GM23338 (cell line): Measurements from ENCODE around the gene GJA3. TPM values are rescaled to one million over a fixed set of nuclear protein-coding genes. Genes with fewer than 3 reads are reported as not detected.

Experiments
- ATAC-seq: fragments of 200-7000 bp; cut with Tn5 transposase; 3 replicates; pipeline ENCODE4 v1.9.1; 2020
- DNase-seq: peaks from one replicate; pipeline ENCODE4 v3.0.0-alpha.2; 2015; ENCODE audit warnings: low spot score
- H2AFZ ChIP-seq: fragments of 200-600 bp; sonication (generic); 2 replicates; pipeline ENCODE4 v1.8.0; 2016; ENCODE audit warnings: antibody characterized with exemption, mild to moderate bottlenecking, moderate library complexity
- H3F3A ChIP-seq: fragments of 200-600 bp; sonication (generic); replicated peaks from 2 replicates; pipeline ENCODE4 v1.8.0; 2017; ENCODE audit warnings: antibody characterized with exemption, mixed run types, low read depth
- H3K27ac ChIP-seq: fragments of 200-600 bp; sonication (generic); 2 replicates; pipeline ENCODE4 v1.6.1; 2016; ENCODE audit warnings: low read depth
- H3K27me3 ChIP-seq: fragments of 200-600 bp; sonication (generic); 2 replicates; pipeline ENCODE4 v1.8.0; 2016; ENCODE audit warnings: mild to moderate bottlenecking, mixed run types, moderate library complexity; ENCODE audit not compliant: insufficient read depth
- H3K36me3 ChIP-seq: fragments of 200-600 bp; sonication (generic); 2 replicates; pipeline ENCODE4 v1.8.0; 2016; ENCODE audit warnings: mild to moderate bottlenecking; ENCODE audit not compliant: insufficient read depth
- H3K4me1 ChIP-seq: fragments of 200-600 bp; sonication (generic); 2 replicates; pipeline ENCODE4 v1.8.0; 2016; ENCODE audit warnings: mild to moderate bottlenecking, moderate library complexity; ENCODE audit not compliant: insufficient read depth
- H3K4me2 ChIP-seq: fragments of 200-600 bp; sonication (generic); 2 replicates; pipeline ENCODE4 v1.7.1; 2017; ENCODE audit warnings: mixed run types
- H3K4me3 ChIP-seq: fragments of 200-600 bp; sonication (generic); 2 replicates; pipeline ENCODE4 v1.6.1; 2016; ENCODE audit warnings: mixed run types
- H3K79me2 ChIP-seq: fragments of 200-600 bp; sonication (generic); replicated peaks from 2 replicates; pipeline ENCODE4 v1.8.0; 2017; ENCODE audit warnings: mild to moderate bottlenecking; ENCODE audit not compliant: insufficient read depth
- H3K9me2 ChIP-seq: fragments of 200-600 bp; sonication (generic); 2 replicates; pipeline ENCODE4 v1.8.0; 2017; ENCODE audit not compliant: insufficient read depth
- H4K20me1 ChIP-seq: fragments of 200-600 bp; sonication (generic); replicated peaks from 2 replicates; pipeline ENCODE4 v1.8.0; 2017; ENCODE audit warnings: mild to moderate bottlenecking; ENCODE audit not compliant: insufficient read depth
- H3K27ac Mint-ChIP-seq: 2 replicates; pipeline ENCODE4 v1.8.0; 2020; ENCODE audit warnings: inconsistent platforms, mild to moderate bottlenecking, moderate library complexity, mixed read lengths
- H3K27me3 Mint-ChIP-seq: 3 replicates; pipeline ENCODE4 v1.8.0; 2022; ENCODE audit warnings: low read depth, mild to moderate bottlenecking, moderate library complexity, mixed read lengths, inconsistent platforms; ENCODE audit not compliant: insufficient read depth, poor library complexity
- H3K36me3 Mint-ChIP-seq: 3 replicates; pipeline ENCODE4 v1.8.0; 2021; ENCODE audit warnings: low read depth, mild to moderate bottlenecking, inconsistent platforms, moderate library complexity, mixed read lengths
- H3K4me1 Mint-ChIP-seq: 3 replicates; pipeline ENCODE4 v1.8.0; 2020; ENCODE audit warnings: mild to moderate bottlenecking, inconsistent platforms, mixed read lengths
- H3K4me3 Mint-ChIP-seq: 3 replicates; pipeline ENCODE4 v1.8.0; 2021; ENCODE audit warnings: moderate library complexity, mild to moderate bottlenecking, inconsistent platforms, mixed read lengths
- H3K9me3 Mint-ChIP-seq: 3 replicates; pipeline ENCODE4 v1.8.0; 2020; ENCODE audit warnings: moderate library complexity, mild to moderate bottlenecking, inconsistent platforms, mixed read lengths
- CREB1 ChIP-seq: fragments of 250-450 bp; sonication (Bioruptor Pico); IDR thresholded peaks from 2 replicates; pipeline ENCODE4 v1.5.0; 2020; ENCODE audit warnings: low read depth, mild to moderate bottlenecking, moderate library complexity
- EZH2 ChIP-seq: fragments of 200-600 bp; sonication (generic); IDR thresholded peaks from one replicate; pipeline ENCODE4 v1.8.0; 2017; ENCODE audit warnings: antibody characterized with exemption, mild to moderate bottlenecking, low read depth; ENCODE audit not compliant: unreplicated experiment
- EZH2phosphoT487 ChIP-seq: fragments of 200-600 bp; sonication (generic); IDR thresholded peaks from one replicate; pipeline ENCODE4 v1.8.1; 2018; ENCODE audit warnings: antibody characterized with exemption; ENCODE audit not compliant: unreplicated experiment
- JUNB ChIP-seq: IDR thresholded peaks from one replicate; pipeline ENCODE4 v1.6.1; 2016; ENCODE audit warnings: antibody characterized with exemption; ENCODE audit not compliant: unreplicated experiment
- POLR2AphosphoS5 ChIP-seq: IDR thresholded peaks from 2 replicates; pipeline ENCODE4 v1.6.1; 2016; ENCODE audit warnings: antibody characterized with exemption, low read depth
- STAT1 ChIP-seq: IDR thresholded peaks from one replicate; pipeline ENCODE4 v1.6.1; 2016; ENCODE audit warnings: antibody characterized with exemption; ENCODE audit not compliant: unreplicated experiment
- ZNF114 ChIP-seq: fragments of 250-450 bp; sonication (Bioruptor Pico); IDR thresholded peaks from 2 replicates; pipeline ENCODE4 v1.5.0; 2020; ENCODE audit warnings: mild to moderate bottlenecking, moderate library complexity
- polyA plus RNA-seq: library from polyadenylated mRNA; unstranded; fragments of >200 nt; fragmentation: Nextera tagmentation; extraction: Ambion mirVana; gene quantifications from 2 replicates; pipeline ENCODE4 v1.2.1, GENCODE V29; 2016
- total RNA-seq: library from RNA; depleted of rRNA; stranded (reverse); fragments of >200 nt; shearing (Covaris generic); gene quantifications from 2 replicates; pipeline ENCODE4 v1.2.3, GENCODE V29; 2014
- TF ChIP-seq, protein P1 (sequence below): fragments of 250-450 bp; sonication (Bioruptor Pico); IDR thresholded peaks from 2 replicates; pipeline ENCODE4 v1.5.0; 2020; ENCODE audit warnings: mild to moderate bottlenecking, moderate library complexity
- TF ChIP-seq, protein P2 (sequence below), 2 experiments: fragments of 200-600 bp in 1 of 2; sonication (generic) in 1 of 2; conservative IDR thresholded peaks; 2 replicates each; pipeline versions ENCODE4 v1.5.1 to v1.6.1; 2016 to 2017; ENCODE audit warnings: antibody characterized with exemption in 2 of 2, low read depth in 2 of 2, mild to moderate bottlenecking in 2 of 2, moderate library complexity in 1 of 2
- TF ChIP-seq, protein P3 (sequence below): IDR thresholded peaks from one replicate; pipeline ENCODE4 v1.6.1; 2018; ENCODE audit warnings: antibody characterized with exemption; ENCODE audit not compliant: unreplicated experiment

GJA3 gene
- total and polyA plus RNA-seq, 2 experiments from 2014 or later: 0.17 to 0.23 TPM

DNA sequence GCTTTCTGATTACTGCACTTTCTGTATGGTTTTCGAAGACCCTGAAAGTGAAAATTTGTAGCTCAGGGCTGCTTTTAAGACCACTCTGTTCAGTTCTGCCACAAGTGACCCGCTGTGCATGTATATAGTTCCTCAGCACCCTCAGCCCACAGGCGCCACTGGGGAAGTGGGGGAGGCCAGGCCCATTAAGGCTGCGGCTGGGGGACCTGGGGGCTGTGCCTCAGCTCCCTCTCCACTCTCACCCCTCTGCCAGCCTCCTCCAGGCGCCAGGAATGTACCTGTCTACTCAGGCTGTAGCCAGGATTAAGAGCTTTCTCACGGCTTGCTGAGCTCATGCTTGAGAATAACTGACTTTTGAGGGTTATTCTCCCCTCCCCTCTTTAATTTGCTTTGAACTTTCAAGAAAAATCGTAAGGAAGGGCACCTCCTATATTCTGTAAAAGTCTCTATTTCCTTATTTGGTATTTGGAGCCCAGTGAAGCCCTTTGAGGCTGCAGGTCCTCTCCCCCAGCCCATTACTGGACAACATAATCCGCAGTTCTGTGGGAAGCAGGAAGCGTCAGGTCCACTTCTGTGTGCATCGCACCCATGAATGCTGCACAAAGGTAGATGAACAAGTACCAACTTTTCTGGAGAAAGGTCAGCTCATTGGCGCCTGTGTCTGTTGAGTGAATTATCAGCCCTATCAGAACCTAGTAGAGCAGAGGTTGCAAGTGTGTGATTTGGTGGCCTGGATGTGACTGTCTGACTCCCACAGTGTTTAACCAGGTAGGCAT lies 29.6 kb downstream of the GJA3 start:
- Mint-ChIP-seq H3K4me3 (no peak overlapping the region), H3K27ac (no peak overlapping the region), H3K36me3 (no peaks in the 10 kb centered on the region), H3K27me3 (peaks cover 4% of the 10 kb centered on the region), H3K9me3 (no peaks in the 10 kb centered on the region), H3K4me1 (no peaks in the 10 kb centered on the region)
- Histone ChIP-seq H3K4me3 (no peak overlapping the region), H3F3A (no peaks in the 10 kb centered on the region), H2AFZ (no peak overlapping the region), H3K36me3 (no peaks in the 10 kb centered on the region), H3K27ac (no peak overlapping the region), H3K4me2 (no peak overlapping the region), H3K9me2 (no peaks in the 10 kb centered on the region), H3K79me2 (no peaks in the 10 kb centered on the region), H3K27me3 (peaks cover 38% of the 10 kb centered on the region), H3K4me1 (peaks cover 7% of the 10 kb centered on the region), H4K20me1 (no peaks in the 10 kb centered on the region; the same call in 1 of the 2 replicates)
- no peak for TF ChIP-seq ZNF114
- TF ChIP-seq EZH2: no peak
- TF ChIP-seq EZH2phosphoT487: no peak
- TF ChIP-seq STAT1: no peak
- no peak for DNase-seq
- ATAC-seq: no peak

DNA sequence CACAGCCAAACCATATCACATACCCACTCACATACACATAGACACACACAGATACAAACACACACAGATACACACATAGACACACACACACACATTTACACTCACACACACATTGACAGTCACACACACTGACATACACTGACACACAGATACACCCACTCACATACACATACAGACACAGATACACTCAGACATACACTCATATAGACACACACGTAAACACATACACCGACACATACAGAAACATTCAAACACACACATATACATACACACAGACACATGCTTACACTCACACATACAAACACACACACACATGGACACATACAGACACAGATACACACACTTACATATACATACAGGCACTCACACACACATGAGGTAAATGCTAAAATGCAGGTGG lies 30.2 kb downstream of the GJA3 start:
- Histone ChIP-seq H3K27ac (no peak overlapping the region), H3K4me3 (no peak overlapping the region), H3F3A (no peaks in the 10 kb centered on the region), H3K27me3 (peaks cover 38% of the 10 kb centered on the region), H3K4me2 (no peak overlapping the region), H2AFZ (no peak overlapping the region), H3K79me2 (no peaks in the 10 kb centered on the region), H4K20me1 (no peaks in the 10 kb centered on the region; the same call in 1 of the 2 replicates), H3K4me1 (peaks cover 7% of the 10 kb centered on the region), H3K9me2 (no peaks in the 10 kb centered on the region), H3K36me3 (no peaks in the 10 kb centered on the region)
- peaks cover 4% of the 10 kb centered on the region for H3K27me3 Mint-ChIP-seq
- TF ChIP-seq EZH2 (no peak), JUNB (no peak), CREB1 (no peak), POLR2AphosphoS5 (no peak), ZNF114 (no peak)
- TF ChIP-seq, protein P1, sequence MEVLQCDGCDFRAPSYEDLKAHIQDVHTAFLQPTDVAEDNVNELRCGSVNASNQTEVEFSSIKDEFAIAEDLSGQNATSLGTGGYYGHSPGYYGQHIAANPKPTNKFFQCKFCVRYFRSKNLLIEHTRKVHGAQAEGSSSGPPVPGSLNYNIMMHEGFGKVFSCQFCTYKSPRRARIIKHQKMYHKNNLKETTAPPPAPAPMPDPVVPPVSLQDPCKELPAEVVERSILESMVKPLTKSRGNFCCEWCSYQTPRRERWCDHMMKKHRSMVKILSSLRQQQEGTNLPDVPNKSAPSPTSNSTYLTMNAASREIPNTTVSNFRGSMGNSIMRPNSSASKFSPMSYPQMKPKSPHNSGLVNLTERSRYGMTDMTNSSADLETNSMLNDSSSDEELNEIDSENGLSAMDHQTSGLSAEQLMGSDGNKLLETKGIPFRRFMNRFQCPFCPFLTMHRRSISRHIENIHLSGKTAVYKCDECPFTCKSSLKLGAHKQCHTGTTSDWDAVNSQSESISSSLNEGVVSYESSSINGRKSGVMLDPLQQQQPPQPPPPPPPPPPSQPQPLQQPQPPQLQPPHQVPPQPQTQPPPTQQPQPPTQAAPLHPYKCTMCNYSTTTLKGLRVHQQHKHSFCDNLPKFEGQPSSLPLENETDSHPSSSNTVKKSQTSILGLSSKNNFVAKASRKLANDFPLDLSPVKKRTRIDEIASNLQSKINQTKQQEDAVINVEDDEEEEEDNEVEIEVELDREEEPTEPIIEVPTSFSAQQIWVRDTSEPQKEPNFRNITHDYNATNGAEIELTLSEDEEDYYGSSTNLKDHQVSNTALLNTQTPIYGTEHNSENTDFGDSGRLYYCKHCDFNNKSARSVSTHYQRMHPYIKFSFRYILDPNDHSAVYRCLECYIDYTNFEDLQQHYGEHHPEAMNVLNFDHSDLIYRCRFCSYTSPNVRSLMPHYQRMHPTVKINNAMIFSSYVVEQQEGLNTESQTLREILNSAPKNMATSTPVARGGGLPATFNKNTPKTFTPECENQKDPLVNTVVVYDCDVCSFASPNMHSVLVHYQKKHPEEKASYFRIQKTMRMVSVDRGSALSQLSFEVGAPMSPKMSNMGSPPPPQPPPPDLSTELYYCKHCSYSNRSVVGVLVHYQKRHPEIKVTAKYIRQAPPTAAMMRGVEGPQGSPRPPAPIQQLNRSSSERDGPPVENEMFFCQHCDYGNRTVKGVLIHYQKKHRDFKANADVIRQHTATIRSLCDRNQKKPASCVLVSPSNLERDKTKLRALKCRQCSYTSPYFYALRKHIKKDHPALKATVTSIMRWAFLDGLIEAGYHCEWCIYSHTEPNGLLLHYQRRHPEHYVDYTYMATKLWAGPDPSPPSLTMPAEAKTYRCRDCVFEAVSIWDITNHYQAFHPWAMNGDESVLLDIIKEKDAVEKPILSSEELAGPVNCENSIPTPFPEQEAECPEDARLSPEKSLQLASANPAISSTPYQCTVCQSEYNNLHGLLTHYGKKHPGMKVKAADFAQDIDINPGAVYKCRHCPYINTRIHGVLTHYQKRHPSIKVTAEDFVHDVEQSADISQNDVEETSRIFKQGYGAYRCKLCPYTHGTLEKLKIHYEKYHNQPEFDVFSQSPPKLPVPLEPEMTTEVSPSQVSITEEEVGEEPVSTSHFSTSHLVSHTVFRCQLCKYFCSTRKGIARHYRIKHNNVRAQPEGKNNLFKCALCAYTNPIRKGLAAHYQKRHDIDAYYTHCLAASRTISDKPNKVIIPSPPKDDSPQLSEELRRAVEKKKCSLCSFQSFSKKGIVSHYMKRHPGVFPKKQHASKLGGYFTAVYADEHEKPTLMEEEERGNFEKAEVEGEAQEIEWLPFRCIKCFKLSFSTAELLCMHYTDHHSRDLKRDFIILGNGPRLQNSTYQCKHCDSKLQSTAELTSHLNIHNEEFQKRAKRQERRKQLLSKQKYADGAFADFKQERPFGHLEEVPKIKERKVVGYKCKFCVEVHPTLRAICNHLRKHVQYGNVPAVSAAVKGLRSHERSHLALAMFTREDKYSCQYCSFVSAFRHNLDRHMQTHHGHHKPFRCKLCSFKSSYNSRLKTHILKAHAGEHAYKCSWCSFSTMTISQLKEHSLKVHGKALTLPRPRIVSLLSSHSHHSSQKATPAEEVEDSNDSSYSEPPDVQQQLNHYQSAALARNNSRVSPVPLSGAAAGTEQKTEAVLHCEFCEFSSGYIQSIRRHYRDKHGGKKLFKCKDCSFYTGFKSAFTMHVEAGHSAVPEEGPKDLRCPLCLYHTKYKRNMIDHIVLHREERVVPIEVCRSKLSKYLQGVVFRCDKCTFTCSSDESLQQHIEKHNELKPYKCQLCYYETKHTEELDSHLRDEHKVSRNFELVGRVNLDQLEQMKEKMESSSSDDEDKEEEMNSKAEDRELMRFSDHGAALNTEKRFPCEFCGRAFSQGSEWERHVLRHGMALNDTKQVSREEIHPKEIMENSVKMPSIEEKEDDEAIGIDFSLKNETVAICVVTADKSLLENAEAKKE (CRISPR knock-in tag): no peak
- TF ChIP-seq, protein P2, sequence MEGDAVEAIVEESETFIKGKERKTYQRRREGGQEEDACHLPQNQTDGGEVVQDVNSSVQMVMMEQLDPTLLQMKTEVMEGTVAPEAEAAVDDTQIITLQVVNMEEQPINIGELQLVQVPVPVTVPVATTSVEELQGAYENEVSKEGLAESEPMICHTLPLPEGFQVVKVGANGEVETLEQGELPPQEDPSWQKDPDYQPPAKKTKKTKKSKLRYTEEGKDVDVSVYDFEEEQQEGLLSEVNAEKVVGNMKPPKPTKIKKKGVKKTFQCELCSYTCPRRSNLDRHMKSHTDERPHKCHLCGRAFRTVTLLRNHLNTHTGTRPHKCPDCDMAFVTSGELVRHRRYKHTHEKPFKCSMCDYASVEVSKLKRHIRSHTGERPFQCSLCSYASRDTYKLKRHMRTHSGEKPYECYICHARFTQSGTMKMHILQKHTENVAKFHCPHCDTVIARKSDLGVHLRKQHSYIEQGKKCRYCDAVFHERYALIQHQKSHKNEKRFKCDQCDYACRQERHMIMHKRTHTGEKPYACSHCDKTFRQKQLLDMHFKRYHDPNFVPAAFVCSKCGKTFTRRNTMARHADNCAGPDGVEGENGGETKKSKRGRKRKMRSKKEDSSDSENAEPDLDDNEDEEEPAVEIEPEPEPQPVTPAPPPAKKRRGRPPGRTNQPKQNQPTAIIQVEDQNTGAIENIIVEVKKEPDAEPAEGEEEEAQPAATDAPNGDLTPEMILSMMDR (conservative IDR thresholded peaks at IDR 0.05; ENCODE audit: low read depth in 2 of 2): no peak
- TF ChIP-seq, protein P3, sequence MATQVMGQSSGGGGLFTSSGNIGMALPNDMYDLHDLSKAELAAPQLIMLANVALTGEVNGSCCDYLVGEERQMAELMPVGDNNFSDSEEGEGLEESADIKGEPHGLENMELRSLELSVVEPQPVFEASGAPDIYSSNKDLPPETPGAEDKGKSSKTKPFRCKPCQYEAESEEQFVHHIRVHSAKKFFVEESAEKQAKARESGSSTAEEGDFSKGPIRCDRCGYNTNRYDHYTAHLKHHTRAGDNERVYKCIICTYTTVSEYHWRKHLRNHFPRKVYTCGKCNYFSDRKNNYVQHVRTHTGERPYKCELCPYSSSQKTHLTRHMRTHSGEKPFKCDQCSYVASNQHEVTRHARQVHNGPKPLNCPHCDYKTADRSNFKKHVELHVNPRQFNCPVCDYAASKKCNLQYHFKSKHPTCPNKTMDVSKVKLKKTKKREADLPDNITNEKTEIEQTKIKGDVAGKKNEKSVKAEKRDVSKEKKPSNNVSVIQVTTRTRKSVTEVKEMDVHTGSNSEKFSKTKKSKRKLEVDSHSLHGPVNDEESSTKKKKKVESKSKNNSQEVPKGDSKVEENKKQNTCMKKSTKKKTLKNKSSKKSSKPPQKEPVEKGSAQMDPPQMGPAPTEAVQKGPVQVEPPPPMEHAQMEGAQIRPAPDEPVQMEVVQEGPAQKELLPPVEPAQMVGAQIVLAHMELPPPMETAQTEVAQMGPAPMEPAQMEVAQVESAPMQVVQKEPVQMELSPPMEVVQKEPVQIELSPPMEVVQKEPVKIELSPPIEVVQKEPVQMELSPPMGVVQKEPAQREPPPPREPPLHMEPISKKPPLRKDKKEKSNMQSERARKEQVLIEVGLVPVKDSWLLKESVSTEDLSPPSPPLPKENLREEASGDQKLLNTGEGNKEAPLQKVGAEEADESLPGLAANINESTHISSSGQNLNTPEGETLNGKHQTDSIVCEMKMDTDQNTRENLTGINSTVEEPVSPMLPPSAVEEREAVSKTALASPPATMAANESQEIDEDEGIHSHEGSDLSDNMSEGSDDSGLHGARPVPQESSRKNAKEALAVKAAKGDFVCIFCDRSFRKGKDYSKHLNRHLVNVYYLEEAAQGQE: no peak
- no peaks in the 10 kb centered on the region for H3K4me1 Mint-ChIP-seq
- ATAC-seq (no peak), DNase-seq (no peak)
- no peaks in the 10 kb centered on the region for H3K36me3 Mint-ChIP-seq
- no peaks in the 10 kb centered on the region for H3K9me3 Mint-ChIP-seq
- H3K4me3 Mint-ChIP-seq: no peak overlapping the region
- H3K27ac Mint-ChIP-seq: no peak overlapping the region
